ENCODE data around the gene MTMR2.
A peak's percentile ranks its signal among the peaks of the same experiment; 100 is the strongest.

Gene MTMR2

DNA sequence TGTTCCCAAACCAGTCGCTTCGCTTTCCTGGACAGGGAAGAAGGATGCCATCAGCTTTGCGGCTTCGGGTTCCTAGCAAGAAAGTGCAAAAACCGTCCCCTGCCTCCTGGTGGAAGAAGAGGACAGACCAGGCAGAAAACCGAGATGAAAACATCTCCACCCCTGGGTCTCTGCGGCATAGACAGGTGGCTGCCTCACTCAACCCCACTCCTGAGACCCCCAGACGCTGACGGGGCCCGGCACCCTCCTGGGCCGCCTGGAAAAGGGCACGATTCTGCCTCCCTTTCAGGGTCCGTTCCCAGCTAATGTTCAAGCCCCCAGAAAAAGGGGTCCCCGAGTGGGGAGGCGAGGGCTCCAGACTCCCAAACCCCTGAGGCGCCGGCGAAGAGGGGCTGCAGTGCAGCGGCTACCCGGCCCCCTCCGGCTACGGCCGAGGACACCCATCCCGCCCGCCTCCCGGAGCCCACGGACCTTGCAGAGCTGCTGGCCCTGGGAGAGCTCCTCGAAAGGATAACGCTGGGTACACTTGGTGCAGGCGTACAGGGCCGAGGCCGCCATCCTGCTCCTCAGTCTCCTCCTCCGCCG is 134.9 kb downstream of the MTMR2 start:
- Histone ChIP-seq H3K27ac (replicated peaks) (peak overlapping the region; percentile 99), H3K4me3 (replicated peaks; ENCODE audit: insufficient read depth, low read length) (peak overlapping the region; percentile 97), H3K27me3 (ENCODE audit: insufficient read depth, poor library complexity, severe bottlenecking) (no peaks in the 10 kb centered on the region)
- TF ChIP-seq, protein P1, sequence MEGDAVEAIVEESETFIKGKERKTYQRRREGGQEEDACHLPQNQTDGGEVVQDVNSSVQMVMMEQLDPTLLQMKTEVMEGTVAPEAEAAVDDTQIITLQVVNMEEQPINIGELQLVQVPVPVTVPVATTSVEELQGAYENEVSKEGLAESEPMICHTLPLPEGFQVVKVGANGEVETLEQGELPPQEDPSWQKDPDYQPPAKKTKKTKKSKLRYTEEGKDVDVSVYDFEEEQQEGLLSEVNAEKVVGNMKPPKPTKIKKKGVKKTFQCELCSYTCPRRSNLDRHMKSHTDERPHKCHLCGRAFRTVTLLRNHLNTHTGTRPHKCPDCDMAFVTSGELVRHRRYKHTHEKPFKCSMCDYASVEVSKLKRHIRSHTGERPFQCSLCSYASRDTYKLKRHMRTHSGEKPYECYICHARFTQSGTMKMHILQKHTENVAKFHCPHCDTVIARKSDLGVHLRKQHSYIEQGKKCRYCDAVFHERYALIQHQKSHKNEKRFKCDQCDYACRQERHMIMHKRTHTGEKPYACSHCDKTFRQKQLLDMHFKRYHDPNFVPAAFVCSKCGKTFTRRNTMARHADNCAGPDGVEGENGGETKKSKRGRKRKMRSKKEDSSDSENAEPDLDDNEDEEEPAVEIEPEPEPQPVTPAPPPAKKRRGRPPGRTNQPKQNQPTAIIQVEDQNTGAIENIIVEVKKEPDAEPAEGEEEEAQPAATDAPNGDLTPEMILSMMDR (IDR thresholded peaks at IDR 0.05; ENCODE audit: insufficient read depth, low read length), result no peak
- TF ChIP-seq, protein P2, sequence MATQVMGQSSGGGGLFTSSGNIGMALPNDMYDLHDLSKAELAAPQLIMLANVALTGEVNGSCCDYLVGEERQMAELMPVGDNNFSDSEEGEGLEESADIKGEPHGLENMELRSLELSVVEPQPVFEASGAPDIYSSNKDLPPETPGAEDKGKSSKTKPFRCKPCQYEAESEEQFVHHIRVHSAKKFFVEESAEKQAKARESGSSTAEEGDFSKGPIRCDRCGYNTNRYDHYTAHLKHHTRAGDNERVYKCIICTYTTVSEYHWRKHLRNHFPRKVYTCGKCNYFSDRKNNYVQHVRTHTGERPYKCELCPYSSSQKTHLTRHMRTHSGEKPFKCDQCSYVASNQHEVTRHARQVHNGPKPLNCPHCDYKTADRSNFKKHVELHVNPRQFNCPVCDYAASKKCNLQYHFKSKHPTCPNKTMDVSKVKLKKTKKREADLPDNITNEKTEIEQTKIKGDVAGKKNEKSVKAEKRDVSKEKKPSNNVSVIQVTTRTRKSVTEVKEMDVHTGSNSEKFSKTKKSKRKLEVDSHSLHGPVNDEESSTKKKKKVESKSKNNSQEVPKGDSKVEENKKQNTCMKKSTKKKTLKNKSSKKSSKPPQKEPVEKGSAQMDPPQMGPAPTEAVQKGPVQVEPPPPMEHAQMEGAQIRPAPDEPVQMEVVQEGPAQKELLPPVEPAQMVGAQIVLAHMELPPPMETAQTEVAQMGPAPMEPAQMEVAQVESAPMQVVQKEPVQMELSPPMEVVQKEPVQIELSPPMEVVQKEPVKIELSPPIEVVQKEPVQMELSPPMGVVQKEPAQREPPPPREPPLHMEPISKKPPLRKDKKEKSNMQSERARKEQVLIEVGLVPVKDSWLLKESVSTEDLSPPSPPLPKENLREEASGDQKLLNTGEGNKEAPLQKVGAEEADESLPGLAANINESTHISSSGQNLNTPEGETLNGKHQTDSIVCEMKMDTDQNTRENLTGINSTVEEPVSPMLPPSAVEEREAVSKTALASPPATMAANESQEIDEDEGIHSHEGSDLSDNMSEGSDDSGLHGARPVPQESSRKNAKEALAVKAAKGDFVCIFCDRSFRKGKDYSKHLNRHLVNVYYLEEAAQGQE (IDR thresholded peaks at IDR 0.05; ENCODE audit: insufficient replicate concordance, low read depth), result no peak
- TF ChIP-seq GABPA (IDR thresholded peaks at IDR 0.05; ENCODE audit: low read depth) (no peak), POLR2AphosphoS5 (IDR thresholded peaks at IDR 0.05; ENCODE audit: low read depth) (no peak)
- DNase-seq (ENCODE audit: low read depth in 1 of 2, low spot score in 1 of 2), result peak in 1 of 2 experiments; percentile 38
